GM12878 (cell line): ENCODE measurements around the gene LMAN1L. TPM values are rescaled to one million over a fixed set of nuclear protein-coding genes. Genes with fewer than 3 reads are reported as not detected.
A peak's percentile ranks its signal among the peaks of the same experiment; 100 is the strongest.

Experiments
- ATAC-seq: fragments of 200-7000 bp; cut with Tn5 transposase; 3 replicates; pipeline ENCODE4 v1.9.1; 2020; ENCODE audit warnings: mild to moderate bottlenecking, moderate library complexity
- BruUV-seq: library from RNA; stranded (reverse); fragments of 400-500 nt; replicated peaks from 2 replicates; lab custom pipeline; 2021; lab: Mats Ljungman, UMichigan
- CTCF ChIA-PET: fragments of 300-600 bp; sonication (Branson Sonifier 250); formaldehyde crosslinking; extraction: SDS; loops from one replicate; lab custom pipeline; 2021; ENCODE audit warnings: inconsistent platforms; lab: Yijun Ruan, JAX
- POLR2A ChIA-PET: fragments of 350-600 bp; formaldehyde crosslinking; extraction: SDS; loops from one replicate; lab custom pipeline; 2021; ENCODE audit warnings: inconsistent platforms; lab: Charles Lee
- RAD21 ChIA-PET: fragments of 300-600 bp; sonication (Branson Sonifier 250); formaldehyde crosslinking; loops from one replicate; lab custom pipeline; 2023; ENCODE audit warnings: antibody characterized with exemption; ENCODE audit not compliant: unreplicated experiment; lab: Charles Lee
- SMC1A ChIA-PET: fragments of 300-600 bp; sonication (Branson Sonifier 250); formaldehyde crosslinking; loops from one replicate; lab custom pipeline; 2023; ENCODE audit not compliant: unreplicated experiment, uncharacterized antibody; lab: Charles Lee
- DNase-seq: peaks from one replicate; pipeline ENCODE4 v3.0.0-alpha.2; 2011; ENCODE audit warnings: low read depth, low spot score
- FAIRE-seq: peaks from 3 replicates; lab custom pipeline; 2011; peaks lifted over from hg19 to GRCh38; lab: Jason Lieb, UNC
- H2AFZ ChIP-seq: 2 replicates; pipeline ENCODE4 v1.6.0; 2011; ENCODE audit warnings: low read depth, low read length, control low read depth; ENCODE audit not compliant: control insufficient read depth
- H3K27ac ChIP-seq: 2 replicates; pipeline ENCODE4 v1.5.1; 2011; ENCODE audit warnings: control low read depth; ENCODE audit not compliant: control insufficient read depth, insufficient read depth
- H3K27me3 ChIP-seq, 2 experiments: replicated peaks in 1 of 2; 2 replicates each; pipeline versions ENCODE4 v1.6.0 to v1.6.1; 2011; ENCODE audit warnings: low read length in 1 of 2; ENCODE audit not compliant: control insufficient read depth in 2 of 2, insufficient read depth in 2 of 2
- H3K36me3 ChIP-seq, 2 experiments: 2 replicates each; pipeline ENCODE4 v1.5.1; 2011; ENCODE audit warnings: low read length in 1 of 2; ENCODE audit not compliant: control insufficient read depth in 2 of 2, insufficient read depth in 2 of 2
- H3K4me1 ChIP-seq: 2 replicates; pipeline ENCODE4 v1.6.1; 2011; ENCODE audit warnings: mild to moderate bottlenecking, low read length, moderate library complexity, mixed read lengths; ENCODE audit not compliant: control insufficient read depth, insufficient read depth
- H3K4me2 ChIP-seq: 2 replicates; pipeline ENCODE4 v1.6.0; 2011; ENCODE audit warnings: control low read depth; ENCODE audit not compliant: control insufficient read depth, insufficient read depth
- H3K4me3 ChIP-seq: fragments of 200-600 bp; sonication (generic); 2 replicates; pipeline ENCODE4 v1.5.1; 2016
- H3K79me2 ChIP-seq: 2 replicates; pipeline ENCODE4 v1.6.0; 2011; ENCODE audit warnings: low read length; ENCODE audit not compliant: control insufficient read depth, insufficient read depth
- H3K9ac ChIP-seq: 2 replicates; pipeline ENCODE4 v1.8.0; 2011; ENCODE audit warnings: low read length, control low read depth, mixed read lengths; ENCODE audit not compliant: control insufficient read depth, insufficient read depth
- H3K9me3 ChIP-seq: replicated peaks from 3 replicates; pipeline ENCODE4 v1.5.1; 2011; ENCODE audit warnings: mild to moderate bottlenecking, low read length; ENCODE audit not compliant: control insufficient read depth, insufficient read depth
- H4K20me1 ChIP-seq: 2 replicates; pipeline ENCODE4 v1.6.0; 2011; ENCODE audit not compliant: control insufficient read depth, insufficient read depth
- CHD4 ChIP-seq: fragments of 200-600 bp; sonication (generic); IDR thresholded peaks from 2 replicates; pipeline ENCODE4 v1.6.1; 2016; ENCODE audit warnings: mild to moderate bottlenecking
- DPF2 ChIP-seq: fragments of 450-650 bp; IDR thresholded peaks from 2 replicates; pipeline ENCODE4 v1.6.1; 2017; ENCODE audit warnings: mild to moderate bottlenecking
- EED ChIP-seq: sonication (generic); IDR thresholded peaks from 2 replicates; pipeline ENCODE4 v1.6.1; 2016; ENCODE audit warnings: antibody characterized with exemption, low read depth
- MLLT1 ChIP-seq: fragments of 450-650 bp; IDR thresholded peaks from 2 replicates; pipeline ENCODE4 v1.6.1; 2016; ENCODE audit warnings: mild to moderate bottlenecking
- NFYA ChIP-seq: IDR thresholded peaks from 2 replicates; pipeline ENCODE4 v1.6.1; 2011; ENCODE audit warnings: low read depth, mild to moderate bottlenecking, low read length, improper control_type of control experiment, borderline replicate concordance
- PAX5 ChIP-seq: IDR thresholded peaks from 2 replicates; pipeline ENCODE4 v1.6.1; 2011; ENCODE audit warnings: low read depth, low read length, borderline replicate concordance
- USF2 ChIP-seq: IDR thresholded peaks from 2 replicates; pipeline ENCODE4 v1.6.1; 2011; ENCODE audit warnings: low read depth, low read length, improper control_type of control experiment, borderline replicate concordance
- ZBTB40 ChIP-seq: fragments of 450-650 bp; IDR thresholded peaks from 2 replicates; pipeline ENCODE4 v1.6.1; 2016; ENCODE audit warnings: mild to moderate bottlenecking, moderate library complexity, borderline replicate concordance
- ZNF622 ChIP-seq: fragments of 450-650 bp; IDR thresholded peaks from 2 replicates; pipeline ENCODE4 v1.6.1; 2017; ENCODE audit warnings: mild to moderate bottlenecking, inconsistent platforms
- ZSCAN29 ChIP-seq: fragments of 450-650 bp; IDR thresholded peaks from 2 replicates; pipeline ENCODE4 v1.6.1; 2017; ENCODE audit warnings: mild to moderate bottlenecking, moderate library complexity
- WGBS: methylation state at CpG from one replicate; pipeline ENCODE4 v1.1.6; 2016; ENCODE audit warnings: low lambda C conversion rate; ENCODE audit not compliant: insufficient replicate concordance, insufficient coverage; ENCODE audit errors: missing lambda C conversion rate; 5-methylcytosine and 5-hydroxymethylcytosine counted together
- in situ Hi-C: fragments of 300-500 bp; cut with MboI; formaldehyde crosslinking; loops from 9 replicates; pipeline ENCODE4 v1.14.3; 2018; ENCODE audit warnings: mixed read lengths
- intact Hi-C: fragments of 100-400 bp; cut with micrococcal nuclease; formaldehyde crosslinking; loops from one replicate; pipeline ENCODE4 v1.14.2; 2022; ENCODE audit not compliant: unreplicated experiment
- polyA plus RNA-seq, 11 experiments: library from polyadenylated mRNA; depleted of rRNA in 4 of 11; unstranded in 6 of 11; stranded (reverse) in 5 of 11; fragments of >200 nt; fragmentation: Nextera tagmentation in 4 of 11; fragmentation: Illumina TruSeq in 1 of 11; extraction: Ambion mirVana in 4 of 11; extraction: Trizol in 1 of 11; gene quantifications; 1 replicate in 1 of 11; 2 replicates in 10 of 11; pipeline versions ENCODE4 v1.2.1 to v1.2.3, GENCODE V29; 2011 to 2016; ENCODE audit warnings: inconsistent platforms in 2 of 11, missing spikeins in 2 of 11, low read depth in 1 of 11
- total RNA-seq, 4 experiments: library from RNA; depleted of rRNA in 3 of 4; stranded (reverse); fragments of >200 nt in 3 of 4; fragmentation: Illumina TruSeq in 1 of 4; extraction: Trizol in 1 of 4; gene quantifications; 2 replicates each; pipeline versions ENCODE4 v1.2.1 to v1.2.3, GENCODE V29; 2013 to 2021
- TF ChIP-seq, protein P1 (sequence below): fragments of 450-650 bp; IDR thresholded peaks from 2 replicates; pipeline ENCODE4 v1.6.1; 2014; ENCODE audit warnings: mild to moderate bottlenecking
- TF ChIP-seq, protein P2 (sequence below): IDR thresholded peaks from 2 replicates; pipeline ENCODE4 v1.6.1; 2011; ENCODE audit warnings: low read depth, mild to moderate bottlenecking, low read length, moderate library complexity, borderline replicate concordance; ENCODE audit errors: extremely low read depth
- TF ChIP-seq, protein P3 (sequence below): fragments of 450-650 bp; IDR thresholded peaks from 2 replicates; pipeline ENCODE4 v1.6.1; 2017; ENCODE audit warnings: mild to moderate bottlenecking, low read depth, inconsistent platforms; ENCODE audit not compliant: poor library complexity, severe bottlenecking

The LMAN1L gene
- total and polyA plus RNA-seq, 10 of the 15 experiments (the other 5 are each of a cell fraction or from before 2014, with no cell fraction given), result not detected

GRCh38 chr15:74775132-74775562 lies 37.5 kb upstream of the LMAN1L start:
- Histone ChIP-seq H3K4me3 (no peak overlapping the region), H3K4me1 (peaks cover 75% of the 10 kb centered on the region), H3K4me2 (peak overlapping the region; percentile 74), H3K9me3 (no peaks in the 10 kb centered on the region), H3K79me2 (peaks cover 4% of the 10 kb centered on the region), H2AFZ (no peak overlapping the region), H3K9ac (peak overlapping the region; percentile 7; the same call in 1 of the 2 replicates), H3K27ac (peak overlapping the region; percentile 51; the same call in 1 of the 2 replicates), H4K20me1 (no peaks in the 10 kb centered on the region), H3K36me3 (no peaks in the 10 kb centered on the region), H3K27me3 (no peaks in the 10 kb centered on the region)
- FAIRE-seq, result no peak
- SMC1A ChIA-PET, result interaction anchor here (1.1 to 17.6 kb wide), 5 partner anchors 7 to 174 kb away, joined by 3 to 811 read pairs (median 82); partner anchors contain the start of gene CSK
- in situ Hi-C loops, result no loop called here
- WGBS, result 17% methylated on average over 5 of the region's 5 CpGs
- CTCF ChIA-PET, result interaction anchor here (1.4 to 19.1 kb wide), 4 partner anchors 15 to 141 kb away, joined by 3 to 1288 read pairs (median 62); partner anchors contain the start of gene CSK
- BruUV-seq, result no TSS peak
- POLR2A ChIA-PET, result interaction anchor here (2.1 to 17.5 kb wide), 2 partner anchors 14 to 25 kb away, joined by 10 to 602 read pairs; partner anchors contain the start of gene CSK
- ATAC-seq, result no peak
- RAD21 ChIA-PET, result interaction anchor here (1.3 to 25.2 kb wide), 4 partner anchors 15 to 175 kb away, joined by 3 to 1186 read pairs (median 7); partner anchors contain the start of gene CSK
- no peak for DNase-seq
- intact Hi-C loops, result no loop called here
- TF ChIP-seq, protein P1, sequence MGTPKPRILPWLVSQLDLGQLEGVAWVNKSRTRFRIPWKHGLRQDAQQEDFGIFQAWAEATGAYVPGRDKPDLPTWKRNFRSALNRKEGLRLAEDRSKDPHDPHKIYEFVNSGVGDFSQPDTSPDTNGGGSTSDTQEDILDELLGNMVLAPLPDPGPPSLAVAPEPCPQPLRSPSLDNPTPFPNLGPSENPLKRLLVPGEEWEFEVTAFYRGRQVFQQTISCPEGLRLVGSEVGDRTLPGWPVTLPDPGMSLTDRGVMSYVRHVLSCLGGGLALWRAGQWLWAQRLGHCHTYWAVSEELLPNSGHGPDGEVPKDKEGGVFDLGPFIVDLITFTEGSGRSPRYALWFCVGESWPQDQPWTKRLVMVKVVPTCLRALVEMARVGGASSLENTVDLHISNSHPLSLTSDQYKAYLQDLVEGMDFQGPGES, result no peak
- TF ChIP-seq, protein P2, sequence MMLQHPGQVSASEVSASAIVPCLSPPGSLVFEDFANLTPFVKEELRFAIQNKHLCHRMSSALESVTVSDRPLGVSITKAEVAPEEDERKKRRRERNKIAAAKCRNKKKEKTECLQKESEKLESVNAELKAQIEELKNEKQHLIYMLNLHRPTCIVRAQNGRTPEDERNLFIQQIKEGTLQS, result no peak
- TF ChIP-seq ZSCAN29, result no peak
- peak; percentile 86; the same call in 1 of the 2 replicates for TF ChIP-seq EED
- no peak for TF ChIP-seq ZBTB40
- TF ChIP-seq ZNF622, result no peak
- TF ChIP-seq PAX5, result no peak
- no peak for TF ChIP-seq CHD4
- TF ChIP-seq, protein P3, sequence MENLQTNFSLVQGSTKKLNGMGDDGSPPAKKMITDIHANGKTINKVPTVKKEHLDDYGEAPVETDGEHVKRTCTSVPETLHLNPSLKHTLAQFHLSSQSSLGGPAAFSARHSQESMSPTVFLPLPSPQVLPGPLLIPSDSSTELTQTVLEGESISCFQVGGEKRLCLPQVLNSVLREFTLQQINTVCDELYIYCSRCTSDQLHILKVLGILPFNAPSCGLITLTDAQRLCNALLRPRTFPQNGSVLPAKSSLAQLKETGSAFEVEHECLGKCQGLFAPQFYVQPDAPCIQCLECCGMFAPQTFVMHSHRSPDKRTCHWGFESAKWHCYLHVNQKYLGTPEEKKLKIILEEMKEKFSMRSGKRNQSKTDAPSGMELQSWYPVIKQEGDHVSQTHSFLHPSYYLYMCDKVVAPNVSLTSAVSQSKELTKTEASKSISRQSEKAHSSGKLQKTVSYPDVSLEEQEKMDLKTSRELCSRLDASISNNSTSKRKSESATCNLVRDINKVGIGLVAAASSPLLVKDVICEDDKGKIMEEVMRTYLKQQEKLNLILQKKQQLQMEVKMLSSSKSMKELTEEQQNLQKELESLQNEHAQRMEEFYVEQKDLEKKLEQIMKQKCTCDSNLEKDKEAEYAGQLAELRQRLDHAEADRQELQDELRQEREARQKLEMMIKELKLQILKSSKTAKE, result no peak
- TF ChIP-seq USF2, result peak; percentile 35; the same call in 1 of the 2 replicates
- 0 out of 2 replicates have a peak, but pooled peaks have one; percentile 30 for TF ChIP-seq DPF2
- TF ChIP-seq NFYA, result no peak
- 0 out of 2 replicates have a peak, but pooled peaks have one; percentile 25 for TF ChIP-seq MLLT1
